Fibroblast of skin of right quadriceps (primary cell): ENCODE measurements around the gene ZNF280B.
"Not testable (repeated sequence)": the region's sequence is repeated elsewhere in the genome, so short reads cannot be mapped to it uniquely, and the experiment has no call there.

Experiments
- DNase-seq: peaks from one replicate; pipeline ENCODE4 v3.0.0-alpha.2; 2013

ZNF280B gene

DNA sequence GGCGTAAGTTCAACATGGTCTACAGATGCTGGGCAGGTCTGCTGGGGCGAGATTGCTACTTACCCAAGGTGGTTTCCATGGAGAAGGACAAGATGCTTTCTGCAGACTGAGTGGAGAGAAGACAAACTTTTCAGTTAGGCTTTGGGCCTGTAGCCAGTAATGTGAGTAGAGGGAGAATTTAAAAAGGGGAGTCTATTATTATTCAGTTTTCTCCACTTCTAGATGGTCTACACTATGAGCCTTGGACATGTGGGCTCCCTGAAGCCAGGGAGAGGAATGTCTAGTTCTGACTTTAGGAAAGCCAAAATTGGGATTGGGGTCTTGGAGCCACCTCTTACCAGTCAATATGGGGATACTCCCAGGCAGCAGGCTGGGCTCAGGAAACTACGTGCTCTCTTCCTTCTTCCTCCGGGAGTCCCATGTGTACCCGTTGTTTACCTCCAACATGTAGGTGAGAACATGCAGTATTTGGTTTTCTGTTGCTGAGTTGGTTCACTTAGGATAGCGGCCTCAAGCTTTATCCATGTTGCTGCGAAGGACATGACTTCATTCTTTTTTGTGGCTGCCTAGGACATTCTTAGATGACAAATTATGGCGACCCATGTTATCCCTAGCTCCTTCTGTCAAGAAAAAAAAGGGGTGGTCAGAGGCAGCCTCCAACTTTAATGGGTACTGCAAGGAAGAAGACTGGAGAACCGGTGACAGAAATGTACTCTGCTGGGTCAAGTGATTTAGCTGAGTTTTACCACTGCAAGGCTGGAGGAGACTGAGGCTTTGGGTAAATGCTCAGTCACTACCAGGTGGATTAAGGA, 26.3 kb upstream of the ZNF280B start:
- no peak for DNase-seq

DNA sequence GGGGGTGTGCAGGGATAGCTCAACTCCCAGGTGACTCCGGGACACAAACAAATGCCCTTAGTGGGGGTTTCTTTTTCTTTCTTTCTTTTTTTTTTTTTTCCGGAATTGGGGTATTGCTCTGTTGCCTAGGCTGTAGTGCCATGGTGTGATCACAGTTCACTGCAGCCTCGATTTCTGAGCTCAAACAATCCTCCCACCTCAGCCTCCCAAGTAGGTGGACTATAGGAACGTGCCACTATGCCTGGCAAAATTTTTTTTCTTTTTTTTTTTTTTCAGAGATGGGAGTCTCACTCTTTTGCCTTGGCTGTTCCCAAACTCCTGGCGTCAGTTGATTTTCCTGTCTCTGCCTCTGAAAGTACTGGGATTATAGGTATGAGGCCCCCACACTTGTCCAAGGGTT, 25.3 kb upstream of the ZNF280B start:
- DNase-seq = no peak

GRCh38 chr22:22533417-22533816, 24.9 kb upstream of the ZNF280B start:
- DNase-seq = no peak

GRCh38 chr22:22532547-22533071, 24.1 kb upstream of the ZNF280B start:
- DNase-seq = not testable (repeated sequence)

DNA sequence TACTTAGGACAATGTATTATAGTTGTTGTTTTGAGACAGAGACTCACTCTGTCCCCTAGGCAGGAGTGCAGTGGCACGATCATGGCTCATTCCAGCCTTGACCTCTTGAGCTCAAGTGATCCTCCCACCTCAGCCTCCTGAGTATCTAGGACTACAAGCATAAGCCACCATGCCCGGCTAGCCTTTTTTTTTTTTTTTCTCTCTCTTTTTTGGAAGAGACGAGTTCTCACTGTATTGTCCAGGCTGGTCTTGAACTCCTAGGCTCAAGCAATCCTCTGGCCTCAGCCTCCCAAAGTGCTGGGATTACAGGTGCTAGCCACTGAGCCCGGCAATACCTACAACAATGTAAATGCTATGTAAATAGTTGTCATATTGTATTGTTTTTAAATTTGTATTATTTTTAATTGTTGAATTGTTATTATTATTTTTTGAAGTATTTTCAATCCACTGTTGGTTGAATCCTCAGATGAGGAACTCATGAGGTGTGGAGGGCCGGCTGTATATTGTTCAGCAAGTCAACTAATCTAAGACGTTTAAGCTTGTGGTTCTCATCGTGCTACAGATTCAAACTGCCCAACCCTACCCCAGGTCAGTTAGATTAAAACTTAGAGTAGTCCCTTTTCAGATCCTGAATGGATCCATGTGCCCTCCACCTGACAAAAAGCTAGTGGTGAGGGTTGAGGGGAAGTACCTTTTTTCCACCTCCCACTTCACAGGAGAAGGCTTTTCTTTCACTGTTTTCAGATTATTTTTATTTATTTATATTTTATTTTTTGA, 23.4 kb upstream of the ZNF280B start:
- DNase-seq = no peak

- DNase-seq = no peak
Observed at GRCh38 chr22:22528780-22529179, 20.2 kb upstream of the ZNF280B start.

DNA sequence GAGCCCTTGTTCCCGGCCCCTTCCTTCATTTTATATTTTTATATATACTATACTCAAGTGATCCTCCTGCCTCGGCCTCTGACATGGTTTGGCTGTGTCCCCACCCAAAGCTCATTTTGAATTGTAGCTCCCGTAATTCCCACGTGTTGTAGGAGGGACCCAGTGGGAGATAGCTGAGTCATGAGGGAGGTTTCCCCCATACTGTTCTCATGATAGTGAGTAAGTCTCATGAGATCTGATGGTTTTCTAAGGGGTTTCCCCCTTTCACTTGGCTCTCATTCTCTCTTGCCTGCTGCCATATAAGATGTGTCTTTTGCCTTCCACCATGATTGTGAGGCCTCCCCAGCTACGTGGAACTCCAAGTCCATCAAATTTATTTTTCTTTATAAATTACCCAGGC, 18.8 kb upstream of the ZNF280B start:
- DNase-seq = no peak

GRCh38 chr22:22526125-22526912, 17.8 kb upstream of the ZNF280B start:
- no peak for DNase-seq

DNA sequence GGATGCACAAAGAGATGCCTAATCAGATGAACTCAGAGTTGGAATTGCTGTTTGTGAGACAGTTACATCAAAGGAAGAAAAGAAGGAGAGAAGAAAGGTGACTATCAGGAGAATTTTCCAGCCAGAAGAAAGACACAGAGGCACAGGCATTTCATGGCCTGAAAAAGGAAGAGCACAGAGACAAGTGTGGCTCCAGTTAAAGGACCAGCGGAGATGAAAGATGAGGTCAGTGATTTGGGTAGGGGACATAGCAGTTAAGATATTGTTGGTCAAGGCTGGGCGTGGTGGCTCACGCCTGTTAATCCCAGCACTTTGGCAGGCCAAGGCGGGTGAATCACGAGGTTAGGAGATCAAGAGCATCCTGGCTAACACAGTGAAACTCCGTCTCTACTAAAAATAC, 15.0 kb upstream of the ZNF280B start:
- DNase-seq = no peak

GRCh38 chr22:22521631-22522030, 13.1 kb upstream of the ZNF280B start:
- DNase-seq = no peak

- DNase-seq = no peak
Observed at GRCh38 chr22:22520667-22521602, 12.4 kb upstream of the ZNF280B start.

GRCh38 chr22:22520020-22520656, 11.6 kb upstream of the ZNF280B start, which contains the start of gene ZNF280A:
Gene ZNF280A (minus strand): TSS chr22:22520270. CDS start chr22:22515630, 4,640 bp downstream.
- DNase-seq = peak; percentile 4

GRCh38 chr22:22519591-22519990, 11.0 kb upstream of the ZNF280B start:
- no peak for DNase-seq

DNA sequence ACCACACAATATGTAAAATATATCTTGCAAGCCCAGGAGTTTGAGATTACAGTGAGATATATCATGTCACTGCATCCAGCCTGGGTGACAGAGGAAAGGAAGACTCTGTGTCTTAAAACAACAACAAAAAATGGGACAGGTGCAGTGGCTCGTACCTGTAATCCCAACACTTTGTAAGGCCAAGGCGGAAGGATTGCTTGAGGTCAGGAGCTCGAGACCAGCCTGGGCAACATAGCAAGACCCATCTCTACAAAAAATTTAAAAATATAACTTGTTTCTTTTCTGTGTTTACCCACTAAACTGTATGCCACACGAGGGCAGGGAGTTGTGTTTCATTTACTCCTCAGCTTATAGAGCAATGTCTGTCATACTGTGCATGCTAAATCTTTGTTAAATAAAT, 8.4 kb upstream of the ZNF280B start:
- DNase-seq = no peak

- no peak for DNase-seq
Observed at GRCh38 chr22:22515890-22516289, 7.3 kb upstream of the ZNF280B start.

DNA sequence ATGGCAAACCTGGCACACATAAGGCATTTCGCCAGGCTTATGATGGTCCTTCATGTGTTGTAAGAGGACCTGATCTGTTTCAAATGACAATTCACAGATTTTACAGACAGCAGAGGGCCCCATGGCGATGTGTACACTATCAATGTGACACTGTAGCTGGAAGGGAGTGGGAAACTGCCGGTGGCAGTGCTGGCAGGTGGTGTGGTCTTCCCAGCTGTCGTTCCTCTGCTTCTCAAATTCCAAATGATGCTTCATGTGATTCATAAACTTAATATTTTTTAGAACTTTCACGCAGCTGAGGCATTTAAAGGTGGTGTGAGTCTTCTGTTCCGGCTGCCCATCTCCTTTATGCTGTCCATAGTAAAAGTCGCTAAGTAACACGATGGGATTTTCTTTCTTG, 5.9 kb upstream of the ZNF280B start:
- not testable (repeated sequence) for DNase-seq

- no peak for DNase-seq
Observed at GRCh38 chr22:22513619-22514018, 5.1 kb upstream of the ZNF280B start.

- no peak for DNase-seq
Observed at GRCh38 chr22:22512951-22513350, 4.4 kb upstream of the ZNF280B start.

- not testable (repeated sequence) for DNase-seq
Observed at GRCh38 chr22:22510833-22511232, 2.3 kb upstream of the ZNF280B start.

DNA sequence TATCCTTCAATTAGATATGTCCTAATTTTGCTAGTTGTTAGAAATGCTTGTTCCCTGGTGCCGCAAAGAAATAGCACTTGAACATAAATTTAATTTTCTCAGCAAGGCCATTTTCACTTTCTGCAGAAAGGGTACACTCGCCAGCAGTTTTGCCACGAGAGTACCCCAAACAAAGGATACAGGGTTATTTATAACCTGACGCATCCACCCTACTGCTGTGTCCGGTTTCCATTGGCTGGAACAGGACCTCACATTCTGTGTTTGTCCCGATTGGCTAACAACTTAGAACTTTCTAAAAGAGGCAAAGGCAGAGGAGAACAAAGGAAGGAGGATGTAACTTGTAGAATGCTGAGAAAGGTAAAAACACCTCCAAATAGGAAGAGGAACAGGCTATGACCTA, 1.4 kb upstream of the ZNF280B start:
- DNase-seq = not testable (repeated sequence)

DNA sequence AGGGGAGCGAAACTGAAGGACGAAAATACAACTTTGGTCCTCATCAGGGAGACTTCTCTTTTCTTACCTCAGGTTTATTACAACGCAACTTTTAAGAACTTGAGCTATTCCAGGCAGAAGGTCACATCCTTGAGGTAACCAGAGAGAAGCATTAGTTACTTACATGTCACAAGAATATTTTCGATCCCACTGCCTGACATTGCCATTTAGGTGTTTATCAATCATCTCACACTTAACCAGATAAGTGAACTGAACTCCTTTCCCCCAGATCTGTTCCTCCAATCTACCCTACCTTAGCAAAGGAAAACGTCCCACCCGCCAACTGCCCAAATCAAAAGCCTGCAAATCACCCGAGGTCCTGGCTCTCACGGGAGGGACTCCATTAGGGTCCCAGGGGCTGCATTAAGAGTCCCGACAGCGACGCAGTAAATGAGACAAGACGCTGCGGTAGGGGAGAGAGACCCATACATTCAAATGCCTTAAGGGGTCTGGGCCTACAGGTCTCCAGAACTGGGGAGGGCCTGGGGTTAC, 734 bp downstream of the ZNF280B start:
- DNase-seq = peak; percentile 2
